GM21515 (cell line): Measurements from ENCODE around the gene ZNF48.

Experiments used
- ATAC-seq: cut with Tn5 transposase; IDR thresholded peaks from one replicate; pipeline ENCODE4 v1.9.1; 2021; ENCODE audit not compliant: unreplicated experiment

ZNF48 gene

GRCh38 chr16:30358577-30358936 lies 36.7 kb upstream of the ZNF48 start:
- ATAC-seq = no peak

- ATAC-seq = no peak
These were observed 36.0 kb upstream of the ZNF48 start for GRCh38 chr16:30358990-30359870.

DNA sequence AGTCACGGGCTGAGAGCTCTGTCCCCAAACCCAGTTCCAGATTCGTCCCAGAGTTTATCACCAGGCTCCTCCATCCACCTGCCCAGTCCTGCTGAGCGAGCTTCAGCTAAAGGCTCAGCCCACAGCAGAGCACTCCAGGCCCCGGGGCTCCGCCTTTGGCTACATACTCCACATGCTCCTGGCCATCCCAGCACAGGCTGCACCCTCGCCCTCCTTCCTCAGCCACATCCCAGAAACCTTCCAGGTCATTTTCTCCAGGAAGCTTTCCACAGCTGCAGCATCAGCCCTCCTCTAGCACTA lies 35.4 kb upstream of the ZNF48 start:
- ATAC-seq = no peak

DNA sequence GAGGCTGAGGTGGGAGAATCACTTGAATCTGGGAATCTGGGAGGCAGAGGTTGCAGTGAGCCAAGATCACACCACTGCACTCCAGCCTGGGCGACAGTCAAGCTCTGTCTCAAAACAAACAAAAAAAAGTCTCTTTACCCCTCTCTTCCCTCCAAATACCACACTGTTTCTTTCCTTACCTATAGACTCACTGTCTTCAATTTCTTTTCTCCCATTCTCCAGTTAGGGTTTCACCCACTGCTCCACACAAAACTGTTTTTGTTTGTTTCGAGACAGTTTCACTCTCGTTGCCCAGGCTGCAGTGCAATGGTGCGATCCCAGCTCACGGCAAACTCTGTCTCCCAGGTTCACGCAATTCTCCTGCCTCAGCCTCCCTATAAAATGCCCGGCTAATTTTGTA lies 34.0 kb upstream of the ZNF48 start:
- ATAC-seq = no peak

DNA sequence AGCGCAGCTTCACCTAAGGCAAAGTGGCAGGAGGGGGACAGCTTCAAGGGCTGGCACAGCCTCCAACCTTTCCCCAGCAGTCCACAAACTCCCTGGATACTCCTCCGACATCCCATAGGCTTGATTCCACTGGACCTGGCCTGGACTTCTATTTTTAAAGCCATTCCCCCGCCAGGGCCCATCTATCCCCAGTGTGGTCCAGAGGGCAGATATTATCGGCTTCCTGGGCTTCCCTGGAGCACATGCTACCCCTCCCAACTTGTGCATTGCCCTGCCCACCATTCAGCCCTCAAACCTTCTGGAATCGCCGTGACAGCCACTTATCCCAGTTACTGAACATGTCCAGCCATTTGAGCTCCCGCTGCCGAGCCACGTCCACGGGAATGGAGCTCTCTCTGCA lies 30.0 kb upstream of the ZNF48 start:
- no peak for ATAC-seq

GRCh38 chr16:30366511-30366910 lies 28.7 kb upstream of the ZNF48 start:
- ATAC-seq = no peak

DNA sequence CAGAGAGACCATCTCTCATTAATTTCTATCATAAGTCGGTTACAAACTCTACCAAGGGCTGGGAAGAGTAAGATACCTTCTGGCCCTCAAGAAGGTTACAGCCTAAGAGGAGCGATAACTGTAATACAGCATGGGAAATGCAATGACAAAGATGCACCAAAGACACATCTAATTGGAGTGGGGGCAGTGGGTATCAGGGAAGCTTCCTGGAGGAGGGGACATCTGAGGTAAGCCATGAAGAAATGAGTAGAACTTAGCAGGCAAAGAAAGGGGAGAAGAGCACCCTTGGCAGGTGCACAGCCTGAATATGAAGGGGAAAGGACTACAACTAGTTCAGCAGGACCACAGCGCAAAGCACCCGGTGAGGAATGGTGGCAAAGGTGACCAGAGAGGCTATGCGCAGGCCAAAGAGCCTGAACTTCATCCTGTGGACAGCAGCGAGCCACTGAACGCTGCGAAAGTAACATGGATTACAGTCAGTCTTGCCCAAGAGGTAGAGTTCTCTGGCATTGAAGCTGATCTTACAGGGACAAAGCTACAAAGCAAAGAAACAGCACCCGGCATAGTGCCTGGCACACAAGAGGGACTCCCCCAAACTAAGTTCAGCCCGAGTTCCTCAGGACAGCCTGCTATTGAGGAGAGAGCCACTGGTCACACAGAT lies 27.7 kb upstream of the ZNF48 start:
- ATAC-seq = no peak

GRCh38 chr16:30368122-30368791 lies 27.0 kb upstream of the ZNF48 start:
- no peak for ATAC-seq

GRCh38 chr16:30368792-30369090 lies 26.5 kb upstream of the ZNF48 start:
- no peak for ATAC-seq

DNA sequence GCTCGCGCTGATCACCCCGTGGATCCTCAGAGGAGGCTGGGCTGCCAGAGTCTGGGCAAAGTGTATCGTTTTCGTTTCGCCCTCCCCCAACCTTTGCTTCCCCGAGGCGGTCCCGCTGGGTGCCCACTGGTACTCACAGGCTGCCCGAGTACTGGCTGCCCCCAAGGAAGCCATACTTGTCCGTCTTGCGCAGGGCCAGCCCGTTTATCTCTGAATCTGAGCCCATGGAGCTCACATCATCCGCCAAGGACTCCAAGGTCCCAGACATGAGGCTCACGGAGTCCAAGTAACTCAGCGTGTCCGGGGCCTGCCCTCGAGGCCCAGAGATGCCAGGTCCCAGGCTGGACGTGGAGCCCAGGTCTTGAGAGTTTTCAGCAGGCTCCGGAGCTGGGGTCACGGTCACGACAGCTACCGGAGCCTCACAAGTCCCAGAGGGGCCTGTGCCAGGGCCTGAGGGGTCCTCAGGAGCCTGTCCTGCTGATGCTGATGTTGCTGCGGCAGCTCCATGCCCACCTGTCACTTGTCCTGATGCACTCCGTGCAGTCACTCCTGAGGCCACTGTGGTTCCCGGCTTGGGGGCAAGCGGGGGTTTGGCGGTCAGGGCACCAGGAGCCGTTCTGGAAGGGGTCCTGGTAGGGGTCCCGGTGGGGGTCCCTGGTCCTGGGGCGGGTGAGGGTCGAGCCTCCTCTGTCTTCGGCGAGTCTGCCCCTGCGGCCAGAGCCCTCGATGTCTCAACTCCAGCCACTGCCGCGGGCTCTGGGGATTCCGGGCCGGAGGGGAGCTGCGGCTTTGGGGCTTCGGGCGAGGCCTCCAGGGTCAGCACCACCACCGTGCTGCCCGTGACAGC lies 25.9 kb upstream of the ZNF48 start:
- ATAC-seq = no peak

GRCh38 chr16:30369938-30370455 lies 25.2 kb upstream of the ZNF48 start:
- ATAC-seq = peak; percentile 6

DNA sequence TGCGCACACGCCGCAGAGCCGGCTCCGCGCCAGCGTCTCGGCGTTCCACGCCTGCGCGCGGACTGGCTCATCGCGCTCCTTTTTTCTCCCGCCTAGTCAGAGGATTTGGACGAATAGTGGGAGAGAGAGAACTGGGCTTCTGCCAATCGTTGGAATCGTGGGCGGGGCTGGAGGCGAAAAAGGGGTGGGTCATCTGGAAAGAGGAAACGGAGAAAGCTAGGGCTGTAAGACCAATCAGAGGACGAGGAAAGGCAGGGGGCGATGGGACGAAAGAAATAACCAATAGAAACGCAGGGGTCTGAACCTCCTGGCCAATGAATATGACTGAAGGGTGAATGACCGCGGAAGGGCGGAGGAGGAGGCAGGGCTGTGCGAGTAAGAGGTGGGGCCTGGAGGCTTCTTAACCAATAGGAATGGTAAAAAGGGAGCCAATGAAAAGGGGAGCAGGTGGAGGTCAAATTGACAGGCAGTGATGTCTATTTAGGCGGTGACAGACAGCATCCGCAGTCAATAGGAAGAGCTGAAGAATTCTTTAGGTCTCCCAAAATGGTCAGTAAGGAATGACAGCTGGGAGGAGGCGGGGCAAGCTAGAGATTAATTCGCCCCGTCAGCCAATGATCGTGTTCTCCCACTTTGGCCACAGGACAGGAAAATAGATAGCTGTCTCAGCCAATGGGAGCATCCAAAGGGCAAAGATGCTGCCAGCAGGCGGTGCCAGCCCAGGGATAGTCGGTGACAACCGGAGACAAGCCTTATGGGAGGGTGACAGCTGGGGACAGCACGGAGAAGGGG lies 24.6 kb upstream of the ZNF48 start, which contains the start of gene TBC1D10B:
Gene TBC1D10B, minus strand, starts transcription at position 39 of the 792 bp plus-strand sequence. CDS start 311 bp downstream, outside the sequence.
- peak; percentile 73 for ATAC-seq

DNA sequence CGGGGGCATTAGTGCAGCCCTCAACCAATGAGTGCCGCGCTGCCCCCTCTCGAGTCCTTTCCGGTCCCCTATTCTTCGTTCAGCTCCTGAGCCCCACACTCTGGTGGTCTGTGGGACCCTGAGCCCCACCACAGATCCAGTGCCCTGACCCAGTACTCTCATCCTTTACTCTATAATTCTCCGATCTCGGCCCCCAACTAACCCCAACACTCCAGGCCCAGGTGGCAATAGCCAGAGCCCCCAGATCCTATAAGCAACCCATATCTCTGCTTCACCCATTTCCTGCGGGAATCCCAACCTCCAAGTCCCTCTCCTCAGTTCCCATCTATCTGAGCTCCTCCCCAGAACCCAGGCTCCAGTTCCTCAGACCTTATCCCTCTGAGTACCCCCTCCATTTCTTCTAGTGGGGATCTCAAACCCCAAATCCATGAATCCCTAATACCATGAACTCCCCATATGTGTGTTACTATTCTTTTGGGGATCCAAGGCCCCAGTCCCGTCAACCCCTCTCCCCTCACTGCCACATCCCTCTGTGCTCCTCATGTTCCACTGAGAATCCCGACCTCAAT lies 23.9 kb upstream of the ZNF48 start:
- ATAC-seq = no peak

- ATAC-seq = no peak
These were observed 23.0 kb upstream of the ZNF48 start for GRCh38 chr16:30372038-30372712.

DNA sequence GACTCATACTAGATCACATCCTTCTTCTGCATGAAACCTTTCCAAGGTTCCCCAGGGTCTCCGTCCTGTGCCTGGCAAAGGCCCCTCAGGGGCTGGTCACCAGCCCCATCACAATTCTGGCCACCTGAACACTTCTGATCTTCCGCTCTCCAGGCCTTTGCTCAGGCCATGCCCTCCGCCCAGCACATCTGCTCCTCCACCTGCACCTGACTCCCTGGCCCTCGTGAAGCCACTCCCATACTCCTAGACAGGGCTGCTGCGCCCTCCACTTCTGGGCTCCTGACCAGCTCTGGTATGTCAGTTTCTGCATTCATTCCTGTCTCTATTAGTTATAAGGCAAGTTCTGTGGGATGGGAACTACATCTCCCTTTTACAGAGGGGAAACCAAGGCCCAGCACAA lies 22.5 kb upstream of the ZNF48 start:
- no peak for ATAC-seq

DNA sequence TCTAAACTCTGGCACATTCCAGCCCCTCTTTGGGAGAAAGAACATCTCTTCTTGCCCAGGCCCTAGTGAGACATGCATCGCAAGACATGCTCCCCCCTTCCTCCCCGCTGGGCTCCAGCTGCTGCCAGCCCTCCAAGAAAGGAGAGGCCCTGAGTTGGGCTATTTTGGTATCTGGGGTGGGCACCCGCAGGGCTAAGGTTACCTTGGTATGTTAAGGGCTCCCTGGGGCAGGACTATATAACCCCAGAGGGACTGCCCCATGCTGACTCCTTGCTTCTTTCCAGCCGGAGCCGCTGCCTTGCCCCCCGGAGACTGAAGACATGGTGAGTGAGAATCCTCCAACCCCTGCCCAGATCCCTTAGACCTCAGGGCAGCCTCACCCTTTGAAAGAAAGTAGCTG lies 20.7 kb upstream of the ZNF48 start, which contains the start of gene MYL11:
Gene MYL11, plus strand, starts transcription at position 265 of the 400 bp plus-strand sequence. Its CDS starts 56 bp downstream, at position 321.
- ATAC-seq = no peak

DNA sequence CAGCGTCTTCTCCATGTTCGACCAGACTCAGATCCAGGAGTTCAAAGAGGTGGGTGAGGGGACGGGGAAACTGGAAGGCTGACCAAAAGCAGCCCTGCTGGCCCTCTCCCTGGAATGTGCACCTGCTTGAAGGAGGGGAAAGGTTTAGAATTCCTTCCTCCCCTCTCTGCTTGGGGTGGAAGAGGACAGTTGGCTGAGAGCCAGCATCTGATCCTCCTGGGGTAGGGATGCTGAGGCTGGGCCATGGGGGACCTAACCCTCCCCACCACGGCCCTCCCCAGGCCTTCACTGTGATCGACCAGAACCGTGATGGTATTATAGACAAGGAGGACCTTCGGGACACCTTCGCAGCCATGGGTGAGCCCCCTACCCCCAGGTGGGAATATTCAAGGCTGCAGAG lies 19.4 kb upstream of the ZNF48 start:
- no peak for ATAC-seq

GRCh38 chr16:30376461-30376902 lies 18.7 kb upstream of the ZNF48 start:
- ATAC-seq = no peak
